Parathyroid adenoma (tissue), 2 donors: ENCODE results near the gene DNAH11.
"Not testable (repeated sequence)": the region's sequence is repeated elsewhere in the genome, so short reads cannot be mapped to it uniquely, and the experiment has no call there.

Source experiments
- H2AFZ ChIP-seq: fragments of 300-600 bp; sonication (generic); one replicate; pipeline ENCODE4 v1.7.0; 2017; ENCODE audit warnings: antibody characterized with exemption, mild to moderate bottlenecking
- H3K27ac ChIP-seq: fragments of 300-600 bp; sonication (generic); one replicate; pipeline ENCODE4 v1.7.0; 2017
- H3K27me3 ChIP-seq: fragments of 300-600 bp; sonication (generic); one replicate; pipeline ENCODE4 v1.7.0; 2017; ENCODE audit warnings: low read length; ENCODE audit not compliant: control insufficient read depth, insufficient read depth
- H3K36me3 ChIP-seq: fragments of 300-600 bp; sonication (generic); one replicate; pipeline ENCODE4 v1.7.0; 2017; ENCODE audit warnings: low read length; ENCODE audit not compliant: control insufficient read depth, insufficient read depth
- H3K4me1 ChIP-seq: fragments of 300-600 bp; sonication (generic); one replicate; pipeline ENCODE4 v1.7.0; 2017; ENCODE audit warnings: control low read depth
- H3K4me2 ChIP-seq: fragments of 300-600 bp; sonication (generic); one replicate; pipeline ENCODE4 v1.7.0; 2017; ENCODE audit warnings: low read length
- H3K4me3 ChIP-seq: fragments of 300-600 bp; sonication (generic); one replicate; pipeline ENCODE4 v1.7.0; 2017; ENCODE audit warnings: low read depth, low read length
- H3K79me2 ChIP-seq: fragments of 300-600 bp; sonication (generic); one replicate; pipeline ENCODE4 v1.7.0; 2017; ENCODE audit warnings: control low read depth
- H3K9ac ChIP-seq: fragments of 300-600 bp; sonication (generic); one replicate; pipeline ENCODE4 v1.7.0; 2017; ENCODE audit warnings: mild to moderate bottlenecking
- H3K9me3 ChIP-seq: fragments of 300-600 bp; sonication (generic); one replicate; pipeline ENCODE4 v1.7.0; 2017; ENCODE audit warnings: low read length; ENCODE audit not compliant: control insufficient read depth
- CTCF ChIP-seq: fragments of 300-600 bp; sonication (generic); IDR thresholded peaks from one replicate; pipeline ENCODE4 v1.7.0; 2017; ENCODE audit warnings: antibody characterized with exemption, mild to moderate bottlenecking
- donor health status: primary hyperparathyroidism.

The DNAH11 gene

DNA sequence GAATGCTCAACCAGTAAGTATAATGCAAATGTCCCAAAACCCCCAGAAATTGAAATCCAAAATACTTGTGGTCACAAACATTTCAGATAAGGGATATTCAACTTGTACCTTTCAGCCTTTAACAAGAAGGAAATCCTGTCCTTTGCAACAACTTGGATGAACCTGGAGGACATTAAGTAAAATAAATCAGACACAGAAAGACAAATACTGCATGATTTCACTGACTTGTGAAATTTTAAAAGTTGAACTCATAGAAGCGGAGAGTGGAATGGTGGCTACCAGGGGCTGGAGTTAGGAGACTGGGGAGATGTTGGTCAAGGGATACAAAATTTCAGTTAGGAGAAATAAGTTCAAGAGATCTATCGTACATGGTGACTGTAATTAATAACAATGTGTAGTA, 187.6 kb downstream of the DNAH11 start:
- no peak overlapping the region for H3K4me2 ChIP-seq
- TF ChIP-seq CTCF, result no peak
- no peak overlapping the region for H3K9ac ChIP-seq

GRCh38 chr7:21731977-21732376, 189.1 kb downstream of the DNAH11 start:
- Histone ChIP-seq H3K4me1 (peaks cover 11% of the 10 kb centered on the region), H3K4me2 (no peak overlapping the region), H3K27ac (no peak overlapping the region), H3K4me3 (no peak overlapping the region), H3K9me3 (no peaks in the 10 kb centered on the region), H3K36me3 (no peaks in the 10 kb centered on the region), H3K9ac (no peak overlapping the region), H3K79me2 (no peaks in the 10 kb centered on the region), H2AFZ (no peak overlapping the region), H3K27me3 (no peaks in the 10 kb centered on the region)
- no peak for TF ChIP-seq CTCF

More for the DNA sequence above, 187.6 kb downstream of the DNAH11 start:
- Histone ChIP-seq H3K4me1 (peaks cover 11% of the 10 kb centered on the region), H2AFZ (no peak overlapping the region), H3K4me3 (no peak overlapping the region), H3K9me3 (no peaks in the 10 kb centered on the region), H3K36me3 (no peaks in the 10 kb centered on the region), H3K27ac (no peak overlapping the region), H3K79me2 (no peaks in the 10 kb centered on the region), H3K27me3 (no peaks in the 10 kb centered on the region)

DNA sequence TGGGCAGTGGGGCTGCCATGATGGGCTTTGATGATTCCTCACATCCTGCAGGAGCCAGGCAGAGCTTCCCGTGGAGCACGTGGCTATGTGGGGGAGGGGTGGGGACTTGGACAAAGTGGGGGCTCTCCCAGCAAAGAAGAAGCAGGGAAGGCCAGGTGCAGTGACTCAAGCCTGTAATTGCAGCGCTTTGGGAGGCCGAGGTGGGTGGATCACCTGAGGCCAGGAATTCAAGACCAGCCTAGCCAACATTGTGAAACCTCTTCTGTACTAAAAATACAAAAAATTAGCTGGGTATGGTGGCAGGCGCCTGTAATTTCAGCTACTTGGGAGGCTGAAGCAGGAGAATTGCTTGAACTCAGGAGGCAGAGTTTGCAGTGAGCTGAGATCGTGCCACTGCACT, 190.1 kb downstream of the DNAH11 start:
- H3K4me1 ChIP-seq, H3K36me3 ChIP-seq, H3K4me3 ChIP-seq, H3K27me3 ChIP-seq, H3K4me2 ChIP-seq, H2AFZ ChIP-seq, H3K79me2 ChIP-seq, H3K9ac ChIP-seq, H3K9me3 ChIP-seq: not testable (repeated sequence)
- peak overlapping the region; percentile 20 for H3K27ac ChIP-seq

- H3K27ac ChIP-seq, result no peak overlapping the region
- no peak overlapping the region for H3K4me3 ChIP-seq
- H3K4me2 ChIP-seq, result no peak overlapping the region
- H3K27me3 ChIP-seq, result no peaks in the 10 kb centered on the region
- H3K4me1 ChIP-seq, result peaks cover 4% of the 10 kb centered on the region
- no peaks in the 10 kb centered on the region for H3K36me3 ChIP-seq
- no peaks in the 10 kb centered on the region for H3K9me3 ChIP-seq
- no peaks in the 10 kb centered on the region for H3K79me2 ChIP-seq
- no peak for TF ChIP-seq CTCF
- H2AFZ ChIP-seq, result no peak overlapping the region
- no peak overlapping the region for H3K9ac ChIP-seq
Observed at GRCh38 chr7:21733837-21734236, 191.0 kb downstream of the DNAH11 start.

- Histone ChIP-seq H3K36me3 (peaks cover 16% of the 10 kb centered on the region), H3K79me2 (peaks cover 4% of the 10 kb centered on the region), H3K4me3 (no peak overlapping the region), H3K9me3 (no peaks in the 10 kb centered on the region), H3K27me3 (no peaks in the 10 kb centered on the region), H3K4me2 (no peak overlapping the region), H3K4me1 (peaks cover 64% of the 10 kb centered on the region), H3K27ac (peak overlapping the region; percentile 33), H2AFZ (no peak overlapping the region), H3K9ac (no peak overlapping the region)
- TF ChIP-seq CTCF, result no peak
Observed at GRCh38 chr7:21743493-21743892, 200.7 kb downstream of the DNAH11 start.
